PC-9 (cell line): ENCODE measurements around the gene EMC7.

ENCODE experiments used
- EZH2 ChIP-seq: fragments of 200-600 bp; sonication (generic); IDR thresholded peaks from 2 replicates; pipeline ENCODE4 v1.8.0; 2017; ENCODE audit warnings: antibody characterized with exemption, low read depth
- TF ChIP-seq, protein P1 (sequence below): fragments of 200-600 bp; sonication (generic); conservative IDR thresholded peaks from 2 replicates; pipeline ENCODE4 v1.6.1; 2017; ENCODE audit warnings: mixed run types, antibody characterized with exemption, mild to moderate bottlenecking, moderate library complexity

DNA sequence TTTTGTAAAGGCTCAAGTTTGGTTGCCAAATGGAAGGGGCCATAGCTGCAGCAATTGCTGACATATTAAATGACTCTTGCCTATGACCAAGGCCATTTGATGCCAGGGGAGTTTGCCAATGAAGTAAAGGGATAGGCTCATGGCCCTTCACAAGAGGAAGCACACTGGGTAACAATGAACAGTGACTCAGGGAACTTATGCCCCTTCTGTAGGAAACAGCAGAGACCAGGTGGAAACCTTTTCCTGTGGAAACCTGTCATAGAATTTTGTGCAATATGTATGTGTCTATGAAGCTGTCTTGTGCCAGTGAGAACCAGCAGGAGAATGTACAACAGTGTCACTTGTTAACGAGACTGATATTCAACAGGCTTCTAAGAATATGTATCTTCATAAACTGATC, 37.2 kb downstream of the EMC7 start:
- TF ChIP-seq, protein P1, sequence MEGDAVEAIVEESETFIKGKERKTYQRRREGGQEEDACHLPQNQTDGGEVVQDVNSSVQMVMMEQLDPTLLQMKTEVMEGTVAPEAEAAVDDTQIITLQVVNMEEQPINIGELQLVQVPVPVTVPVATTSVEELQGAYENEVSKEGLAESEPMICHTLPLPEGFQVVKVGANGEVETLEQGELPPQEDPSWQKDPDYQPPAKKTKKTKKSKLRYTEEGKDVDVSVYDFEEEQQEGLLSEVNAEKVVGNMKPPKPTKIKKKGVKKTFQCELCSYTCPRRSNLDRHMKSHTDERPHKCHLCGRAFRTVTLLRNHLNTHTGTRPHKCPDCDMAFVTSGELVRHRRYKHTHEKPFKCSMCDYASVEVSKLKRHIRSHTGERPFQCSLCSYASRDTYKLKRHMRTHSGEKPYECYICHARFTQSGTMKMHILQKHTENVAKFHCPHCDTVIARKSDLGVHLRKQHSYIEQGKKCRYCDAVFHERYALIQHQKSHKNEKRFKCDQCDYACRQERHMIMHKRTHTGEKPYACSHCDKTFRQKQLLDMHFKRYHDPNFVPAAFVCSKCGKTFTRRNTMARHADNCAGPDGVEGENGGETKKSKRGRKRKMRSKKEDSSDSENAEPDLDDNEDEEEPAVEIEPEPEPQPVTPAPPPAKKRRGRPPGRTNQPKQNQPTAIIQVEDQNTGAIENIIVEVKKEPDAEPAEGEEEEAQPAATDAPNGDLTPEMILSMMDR, result no peak
- no peak for TF ChIP-seq EZH2
